Fibroblast of skin of left biceps (primary cell): Measurements from ENCODE around the gene PLEKHG4.

ENCODE experiments used
- DNase-seq, 2 experiments: peaks; one replicate each; pipeline ENCODE4 v3.0.0-alpha.2; 2013; ENCODE audit warnings: low read depth in 2 of 2

Gene PLEKHG4

DNA sequence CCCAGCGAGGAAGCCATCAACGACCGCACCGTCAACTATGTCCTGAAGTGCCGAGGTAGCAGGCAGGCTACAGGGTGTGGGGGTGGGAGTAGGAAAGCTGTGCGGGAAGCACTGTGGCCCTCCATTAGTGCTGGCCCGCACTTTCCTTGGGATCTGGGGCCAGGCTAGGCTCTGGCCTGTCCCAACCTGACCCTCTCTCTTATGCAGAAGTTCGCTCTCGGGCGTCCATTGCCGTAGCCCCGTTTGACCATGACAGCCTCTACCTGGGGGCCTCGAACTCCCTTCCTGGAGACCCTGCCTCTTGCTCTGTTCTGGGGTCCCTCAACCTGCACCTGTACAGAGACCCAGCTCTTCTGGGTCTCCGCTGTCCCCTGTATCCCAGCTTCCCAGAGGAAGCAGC lies 8.6 kb downstream of the PLEKHG4 start:
- no peak for DNase-seq

DNA sequence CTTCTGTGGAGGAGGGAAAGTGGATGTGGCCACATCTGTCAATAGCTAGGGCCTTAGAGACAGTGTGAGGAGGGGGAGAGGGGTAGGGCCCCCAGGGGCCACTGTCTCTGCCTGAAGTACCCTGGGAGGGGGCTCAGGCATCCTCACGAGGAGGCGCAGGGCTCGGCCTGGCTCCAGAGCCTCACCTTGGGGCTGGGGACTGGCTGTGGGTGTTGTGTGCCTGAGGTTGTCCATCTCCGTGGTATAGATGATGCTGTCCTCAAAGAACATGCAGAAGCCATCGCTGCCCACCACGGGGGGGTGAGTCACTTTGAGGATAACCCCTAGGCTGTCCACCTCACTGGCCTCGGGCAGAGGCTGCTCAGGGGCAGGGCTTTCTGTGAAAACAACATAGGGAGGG lies 12.1 kb downstream of the PLEKHG4 start:
- no peak for DNase-seq

- no peak for DNase-seq
Observed at GRCh38 chr16:67294171-67294757, 14.9 kb downstream of the PLEKHG4 start.

DNA sequence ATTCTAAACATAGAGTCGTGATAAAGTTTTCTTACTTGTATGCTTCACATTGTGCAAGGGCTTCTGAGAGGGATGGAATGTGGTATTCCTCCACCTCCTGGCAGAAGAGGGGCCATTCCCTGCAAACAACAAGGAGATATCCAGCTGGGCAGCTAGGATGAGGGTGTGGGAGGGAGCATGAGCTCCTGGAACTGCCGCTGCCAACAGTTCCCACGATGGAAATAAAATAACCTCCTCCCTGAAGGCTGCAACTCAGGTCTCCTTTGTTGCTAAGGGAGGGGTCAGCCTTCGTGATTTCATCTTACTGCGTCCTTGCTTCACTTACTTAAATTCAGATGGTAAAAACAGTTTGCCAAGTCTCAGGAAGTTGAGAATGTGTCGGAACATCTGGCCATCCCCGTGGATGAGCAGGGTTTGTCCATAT lies 15.6 kb downstream of the PLEKHG4 start:
- no peak for DNase-seq

- DNase-seq = peak in 1 of 2 experiments; percentile 24
Observed at GRCh38 chr16:67296420-67296819, 17.1 kb downstream of the PLEKHG4 start.

GRCh38 chr16:67298277-67298676 lies 18.9 kb downstream of the PLEKHG4 start:
- no peak for DNase-seq

GRCh38 chr16:67299269-67299668 lies 19.9 kb downstream of the PLEKHG4 start:
- no peak for DNase-seq

DNA sequence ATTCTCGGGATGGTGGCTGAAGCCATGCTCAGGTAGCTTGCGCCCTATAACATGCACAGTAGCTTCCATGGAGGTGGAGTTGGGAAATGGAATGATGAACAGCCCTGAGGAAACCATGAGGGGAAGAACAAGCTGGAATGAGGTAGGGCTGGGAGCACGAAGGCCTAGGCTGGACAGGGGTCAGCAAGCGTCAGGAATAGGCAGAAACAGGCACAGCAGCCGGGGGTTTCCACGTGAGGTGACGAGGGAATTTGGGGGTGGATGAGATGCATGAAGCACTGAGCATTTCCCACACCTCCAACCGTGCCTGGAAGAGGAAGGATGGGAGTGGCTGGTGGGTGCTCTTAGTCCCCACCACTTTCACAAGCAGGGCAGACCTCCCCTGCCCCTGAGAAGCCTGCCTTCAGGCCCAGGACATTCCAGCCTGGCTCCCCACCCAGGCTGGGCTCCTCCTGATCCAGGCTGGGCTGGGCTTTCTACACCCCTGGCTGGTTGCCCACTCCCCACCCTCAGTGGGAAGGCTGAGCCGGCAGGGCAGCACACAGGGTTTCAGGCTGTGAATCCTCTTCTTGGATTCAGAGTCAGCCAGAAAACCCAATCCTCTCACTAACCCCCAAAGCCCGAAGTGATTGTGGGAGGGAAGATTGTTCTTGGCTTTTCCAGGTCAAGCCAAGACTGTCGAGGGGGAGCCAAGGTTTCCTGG lies 21.9 kb downstream of the PLEKHG4 start:
- no peak for DNase-seq

- no peak for DNase-seq
Observed at GRCh38 chr16:67302076-67302475, 22.7 kb downstream of the PLEKHG4 start.

GRCh38 chr16:67302970-67303369 lies 23.6 kb downstream of the PLEKHG4 start:
- DNase-seq = no peak

- no peak for DNase-seq
Observed at GRCh38 chr16:67304020-67304419, 24.7 kb downstream of the PLEKHG4 start.

DNA sequence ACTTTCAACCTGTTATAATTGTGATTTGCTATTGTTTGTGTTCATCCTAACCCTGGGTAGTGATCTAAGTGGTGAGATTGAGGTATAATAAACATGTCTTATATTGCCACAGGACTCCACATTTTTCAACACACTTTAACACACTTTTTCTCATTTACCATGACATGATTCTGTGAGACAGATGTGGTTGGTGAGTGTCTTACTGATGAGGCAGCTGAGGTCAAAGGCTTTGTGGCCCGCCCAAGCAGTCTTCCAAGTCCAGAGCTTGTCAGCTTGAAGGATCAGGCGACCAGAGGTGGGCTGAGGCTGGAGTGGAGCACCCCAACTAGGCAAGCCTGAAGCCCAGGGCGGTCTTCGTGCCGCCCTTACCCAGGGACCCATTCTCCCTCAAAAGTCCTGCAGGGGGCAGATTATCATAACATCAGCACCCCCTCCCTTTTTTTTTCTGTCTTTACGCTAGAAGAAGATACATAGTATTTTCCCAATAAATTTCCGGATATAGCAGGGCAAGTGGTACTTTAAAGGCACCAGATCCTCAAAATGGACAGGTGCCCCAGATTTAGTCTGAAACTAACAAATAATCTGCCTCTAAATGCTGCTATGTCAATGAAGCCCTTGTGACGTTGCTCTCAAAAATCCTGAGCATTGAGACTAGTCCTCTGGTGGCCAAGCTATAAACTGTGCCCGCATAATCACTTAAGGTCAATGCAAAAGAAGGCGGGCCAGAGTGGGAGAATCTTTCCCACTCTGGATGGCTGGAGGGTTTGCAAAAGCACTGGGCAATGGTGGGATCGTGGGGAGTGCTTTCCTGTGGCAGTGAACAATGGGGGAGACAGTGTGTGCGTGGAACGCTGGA lies 26.1 kb downstream of the PLEKHG4 start:
- DNase-seq = no peak

- no peak for DNase-seq
Observed at GRCh38 chr16:67310561-67310960, 31.2 kb downstream of the PLEKHG4 start.

GRCh38 chr16:67311607-67312488 lies 32.5 kb downstream of the PLEKHG4 start:
- peak; percentile 96 for DNase-seq

GRCh38 chr16:67312719-67313118 lies 33.4 kb downstream of the PLEKHG4 start:
- DNase-seq = no peak

DNA sequence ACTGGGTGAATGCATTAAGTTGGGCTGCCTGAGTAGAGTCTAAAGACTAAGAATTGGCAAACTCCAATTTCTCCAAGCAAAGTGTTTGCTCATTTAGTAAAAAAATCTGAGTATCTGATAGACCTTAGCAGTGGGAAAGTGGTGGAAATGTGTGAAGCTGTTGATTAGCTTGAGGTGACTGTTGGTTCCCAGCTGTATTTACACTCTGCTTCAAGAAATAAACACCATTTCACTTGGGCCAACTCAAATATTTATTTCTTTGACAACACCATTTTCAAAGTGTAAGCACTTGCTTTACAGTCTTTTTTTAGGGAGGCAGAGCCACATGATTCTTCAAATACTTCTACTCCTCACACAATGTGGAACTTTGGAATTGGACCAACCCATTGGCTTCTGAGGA lies 38.5 kb downstream of the PLEKHG4 start:
- no peak for DNase-seq

GRCh38 chr16:67326115-67326471 lies 46.8 kb downstream of the PLEKHG4 start:
- DNase-seq = no peak

- no peak for DNase-seq
Observed at GRCh38 chr16:67326472-67327309, 47.4 kb downstream of the PLEKHG4 start, which contains the start of the genes KCTD19 and LRRC36. Gene KCTD19 (minus strand): TSS chr16:67326741. CDS start chr16:67326707, 34 bp downstream. Gene LRRC36 (plus strand): TSS chr16:67326815. CDS start chr16:67326863, 48 bp downstream.

DNA sequence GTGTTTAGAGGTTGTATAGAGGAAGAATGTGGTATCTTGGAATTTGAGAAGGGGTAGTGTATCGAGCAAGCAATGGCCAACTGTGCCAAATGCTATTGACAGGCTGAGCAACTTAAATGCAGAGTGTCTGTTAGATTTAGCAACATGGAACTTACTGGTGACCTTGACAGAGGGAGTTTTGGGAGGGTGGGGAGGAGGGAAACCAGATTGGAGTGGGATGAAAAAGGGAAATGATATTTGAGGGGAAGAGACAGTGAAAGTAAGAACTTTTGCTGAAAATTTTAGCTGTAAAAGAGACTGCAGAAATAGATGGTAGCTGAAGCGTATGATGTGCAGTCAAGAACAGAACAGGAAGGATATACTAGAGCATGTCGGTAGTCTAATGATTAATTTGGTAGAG lies 48.4 kb downstream of the PLEKHG4 start:
- DNase-seq = no peak

GRCh38 chr16:67329901-67330300 lies 50.6 kb downstream of the PLEKHG4 start:
- DNase-seq = no peak

DNA sequence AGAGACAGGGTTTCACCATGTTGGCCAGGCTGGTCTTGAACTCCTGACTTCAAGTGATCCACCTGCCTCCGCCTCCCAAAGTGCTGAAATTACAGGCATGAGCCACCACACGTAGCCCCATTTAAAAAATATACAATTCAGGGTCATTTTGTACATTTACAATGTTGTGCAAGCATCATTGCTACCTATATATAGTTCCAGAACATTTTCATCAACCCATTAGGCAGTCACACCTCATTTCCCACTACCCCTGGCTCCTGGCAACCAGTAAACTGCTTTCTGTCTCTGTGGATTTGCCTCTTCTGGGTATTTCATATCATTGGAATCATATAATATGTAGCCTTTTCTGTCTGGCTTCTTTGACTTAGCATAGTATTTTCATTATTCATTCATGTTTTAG lies 54.0 kb downstream of the PLEKHG4 start:
- no peak for DNase-seq
